ENCODE results near the gene USP34. TPM values are rescaled to one million over a fixed set of nuclear protein-coding genes. Genes with fewer than 3 reads are reported as not detected.

The USP34 gene
- total and polyA plus RNA-seq, 2 donors (not counting 1 experiment from before 2014, with no cell fraction given) = 52.4 to 129 TPM

DNA sequence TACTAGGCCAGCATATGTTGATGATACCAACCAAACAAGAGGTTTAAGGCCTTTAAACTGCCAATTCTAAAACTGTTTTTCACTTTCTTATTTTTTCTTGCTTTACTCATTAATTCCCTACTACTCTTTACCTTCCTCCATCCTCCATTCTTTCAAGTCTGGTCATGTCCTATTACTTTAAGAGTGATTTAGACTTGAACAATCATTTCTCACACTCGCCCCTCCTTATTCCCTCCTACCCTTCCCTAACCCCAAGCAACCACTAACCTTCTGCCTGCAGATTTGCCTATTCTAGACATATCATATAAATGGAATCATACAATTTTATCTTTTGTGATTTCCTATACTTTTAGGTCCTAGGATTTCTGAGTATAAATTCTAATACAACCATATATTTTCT, 127.7 kb downstream of the USP34 start:
- H3K79me2 ChIP-seq (ENCODE audit: control insufficient read depth, insufficient read depth, low read length) = no peaks in the 10 kb centered on the region
- H3K4me1 ChIP-seq (ENCODE audit: control insufficient read depth, extremely low read depth, insufficient read depth, low read length) = no peaks in the 10 kb centered on the region
- H4K20me1 ChIP-seq (ENCODE audit: control insufficient read depth, extremely low read depth, insufficient read depth, low read length) = no peaks in the 10 kb centered on the region
- TF ChIP-seq, protein P1, sequence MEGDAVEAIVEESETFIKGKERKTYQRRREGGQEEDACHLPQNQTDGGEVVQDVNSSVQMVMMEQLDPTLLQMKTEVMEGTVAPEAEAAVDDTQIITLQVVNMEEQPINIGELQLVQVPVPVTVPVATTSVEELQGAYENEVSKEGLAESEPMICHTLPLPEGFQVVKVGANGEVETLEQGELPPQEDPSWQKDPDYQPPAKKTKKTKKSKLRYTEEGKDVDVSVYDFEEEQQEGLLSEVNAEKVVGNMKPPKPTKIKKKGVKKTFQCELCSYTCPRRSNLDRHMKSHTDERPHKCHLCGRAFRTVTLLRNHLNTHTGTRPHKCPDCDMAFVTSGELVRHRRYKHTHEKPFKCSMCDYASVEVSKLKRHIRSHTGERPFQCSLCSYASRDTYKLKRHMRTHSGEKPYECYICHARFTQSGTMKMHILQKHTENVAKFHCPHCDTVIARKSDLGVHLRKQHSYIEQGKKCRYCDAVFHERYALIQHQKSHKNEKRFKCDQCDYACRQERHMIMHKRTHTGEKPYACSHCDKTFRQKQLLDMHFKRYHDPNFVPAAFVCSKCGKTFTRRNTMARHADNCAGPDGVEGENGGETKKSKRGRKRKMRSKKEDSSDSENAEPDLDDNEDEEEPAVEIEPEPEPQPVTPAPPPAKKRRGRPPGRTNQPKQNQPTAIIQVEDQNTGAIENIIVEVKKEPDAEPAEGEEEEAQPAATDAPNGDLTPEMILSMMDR (conservative IDR thresholded peaks at IDR 0.05 in 1 of 2, IDR thresholded peaks at IDR 0.05 in 1 of 2; ENCODE audit: low read depth in 1 of 2, low read length in 2 of 2) = no peak
- no peak for TF ChIP-seq EZH2 (IDR thresholded peaks at IDR 0.05; ENCODE audit: low read length, missing control alignments)
- H3K4me3 ChIP-seq (replicated peaks in 1 of 4; ENCODE audit: control extremely low read depth in 1 of 4, insufficient read depth in 1 of 4, low read depth in 3 of 4, low read length in 4 of 4) = no peak overlapping the region
- peaks cover 6% of the 10 kb centered on the region for H3K36me3 ChIP-seq (ENCODE audit: control insufficient read depth, insufficient read depth, low read length)
- no peak for DNase-seq (ENCODE audit: low read depth in 2 of 2)
- no peak overlapping the region for H3K4me2 ChIP-seq (ENCODE audit: extremely low read depth, insufficient read depth, low read length)
- H3K9me3 ChIP-seq (ENCODE audit: control insufficient read depth, insufficient read depth, low read depth, low read length) = no peaks in the 10 kb centered on the region
- H3K27ac ChIP-seq (ENCODE audit: insufficient read depth, low read length) = no peak overlapping the region
- no peak overlapping the region for H2AFZ ChIP-seq (ENCODE audit: low read length)
- no peak overlapping the region for H3K9ac ChIP-seq (ENCODE audit: insufficient read depth, low read length)
- H3K27me3 ChIP-seq (ENCODE audit: control insufficient read depth, insufficient read depth, low read length) = no peaks in the 10 kb centered on the region

DNA sequence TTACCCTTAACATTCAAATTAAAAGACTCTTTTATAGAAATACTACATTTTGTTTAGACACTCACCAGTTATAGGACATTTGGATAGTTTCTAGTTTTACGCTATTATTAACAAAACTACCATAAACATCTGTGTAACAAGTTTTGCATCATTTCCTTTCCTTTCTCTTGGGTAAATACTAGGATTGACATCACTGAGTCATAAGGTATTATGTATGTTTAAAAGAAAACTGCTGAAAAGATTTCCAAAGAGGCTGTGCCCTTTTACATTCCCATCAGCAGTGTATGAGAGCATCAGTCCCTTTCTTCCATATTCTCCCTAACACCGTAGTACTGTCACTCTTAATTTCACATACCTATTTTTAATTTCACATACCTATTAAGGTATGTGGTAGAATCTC, 130.6 kb downstream of the USP34 start:
- Histone ChIP-seq H3K79me2 (ENCODE audit: control insufficient read depth, insufficient read depth, low read length) (no peaks in the 10 kb centered on the region), H3K27ac (ENCODE audit: insufficient read depth, low read length) (no peak overlapping the region), H3K36me3 (ENCODE audit: control insufficient read depth, insufficient read depth, low read length) (peaks cover 4% of the 10 kb centered on the region), H3K4me3 (replicated peaks in 1 of 4; ENCODE audit: control extremely low read depth in 1 of 4, insufficient read depth in 1 of 4, low read depth in 3 of 4, low read length in 4 of 4) (no peak overlapping the region), H3K9ac (ENCODE audit: insufficient read depth, low read length) (no peak overlapping the region), H3K4me2 (ENCODE audit: extremely low read depth, insufficient read depth, low read length) (no peak overlapping the region), H3K27me3 (ENCODE audit: control insufficient read depth, insufficient read depth, low read length) (no peaks in the 10 kb centered on the region), H3K4me1 (ENCODE audit: control insufficient read depth, extremely low read depth, insufficient read depth, low read length) (no peaks in the 10 kb centered on the region), H3K9me3 (ENCODE audit: control insufficient read depth, insufficient read depth, low read depth, low read length) (no peaks in the 10 kb centered on the region), H2AFZ (ENCODE audit: low read length) (no peak overlapping the region), H4K20me1 (ENCODE audit: control insufficient read depth, extremely low read depth, insufficient read depth, low read length) (no peaks in the 10 kb centered on the region)
- TF ChIP-seq, protein P1 (conservative IDR thresholded peaks at IDR 0.05 in 1 of 2, IDR thresholded peaks at IDR 0.05 in 1 of 2; ENCODE audit: low read depth in 1 of 2, low read length in 2 of 2) = no peak
- TF ChIP-seq EZH2 (IDR thresholded peaks at IDR 0.05; ENCODE audit: low read length, missing control alignments) = no peak
- DNase-seq (ENCODE audit: low read depth in 2 of 2) = peak; percentile 22 to 89

DNA sequence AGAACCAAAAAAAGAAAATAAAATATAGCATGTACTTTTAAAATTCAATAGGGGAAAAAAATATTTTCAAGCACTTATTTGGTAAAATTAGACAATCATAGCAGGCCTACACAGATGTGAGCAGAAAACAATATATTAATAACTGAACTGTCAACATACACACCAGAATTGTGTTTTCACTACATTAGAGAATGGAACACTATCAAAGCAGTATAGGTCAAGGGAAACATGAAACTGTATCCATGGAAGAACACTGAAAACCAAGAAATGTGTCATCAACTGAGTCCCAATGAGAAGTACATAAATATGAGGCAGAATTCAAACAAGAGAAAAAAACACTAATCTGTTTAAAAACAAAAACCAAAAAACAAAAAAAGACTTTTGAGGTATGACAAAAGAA, 132.4 kb downstream of the USP34 start:
- Histone ChIP-seq H3K36me3 (ENCODE audit: control insufficient read depth, insufficient read depth, low read length) (peaks cover 4% of the 10 kb centered on the region), H3K4me3 (replicated peaks in 1 of 4; ENCODE audit: control extremely low read depth in 1 of 4, insufficient read depth in 1 of 4, low read depth in 3 of 4, low read length in 4 of 4) (no peak overlapping the region), H3K9me3 (ENCODE audit: control insufficient read depth, insufficient read depth, low read depth, low read length) (no peaks in the 10 kb centered on the region), H3K27ac (ENCODE audit: insufficient read depth, low read length) (no peak overlapping the region), H4K20me1 (ENCODE audit: control insufficient read depth, extremely low read depth, insufficient read depth, low read length) (no peaks in the 10 kb centered on the region), H3K9ac (ENCODE audit: insufficient read depth, low read length) (no peak overlapping the region), H3K4me2 (ENCODE audit: extremely low read depth, insufficient read depth, low read length) (no peak overlapping the region), H3K79me2 (ENCODE audit: control insufficient read depth, insufficient read depth, low read length) (no peaks in the 10 kb centered on the region), H2AFZ (ENCODE audit: low read length) (no peak overlapping the region), H3K27me3 (ENCODE audit: control insufficient read depth, insufficient read depth, low read length) (no peaks in the 10 kb centered on the region), H3K4me1 (ENCODE audit: control insufficient read depth, extremely low read depth, insufficient read depth, low read length) (no peaks in the 10 kb centered on the region)
- DNase-seq (ENCODE audit: low read depth in 2 of 2) = no peak
- no peak for TF ChIP-seq EZH2 (IDR thresholded peaks at IDR 0.05; ENCODE audit: low read length, missing control alignments)
- TF ChIP-seq, protein P1 (conservative IDR thresholded peaks at IDR 0.05 in 1 of 2, IDR thresholded peaks at IDR 0.05 in 1 of 2; ENCODE audit: low read depth in 1 of 2, low read length in 2 of 2) = no peak
